Measurements from ENCODE around the gene FAM174B.

DNA sequence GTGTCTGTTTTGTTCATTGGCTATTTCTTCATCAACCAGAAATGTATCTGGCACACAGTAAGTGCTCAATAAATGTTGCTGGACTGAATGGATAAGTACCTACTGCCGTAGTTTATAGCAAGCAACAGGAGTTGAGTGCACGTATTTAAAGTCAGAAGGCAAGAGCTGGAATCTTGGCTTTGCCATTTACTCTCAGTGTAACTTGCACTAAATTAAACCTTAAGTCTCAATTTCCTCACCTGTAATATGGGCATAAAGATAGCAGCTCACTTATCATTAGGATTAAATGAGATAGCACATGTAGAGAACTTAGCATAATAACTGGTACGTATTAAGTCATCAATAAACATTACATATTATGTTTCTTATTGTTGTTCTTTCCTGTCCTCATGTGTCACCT is 13.0 kb upstream of the FAM174B start:
- TF ChIP-seq EED (IDR thresholded peaks at IDR 0.05; ENCODE audit: low read depth) (no peak), ATF7 (IDR thresholded peaks at IDR 0.05; ENCODE audit: low read depth) (no peak), ZSCAN29 (IDR thresholded peaks at IDR 0.05) (no peak), NFIC (IDR thresholded peaks at IDR 0.05; ENCODE audit: low read depth, low read length) (no peak), MTA3 (IDR thresholded peaks at IDR 0.05; ENCODE audit: borderline replicate concordance, low read length) (no peak), EZH2 (IDR thresholded peaks at IDR 0.05; ENCODE audit: borderline replicate concordance, control insufficient read depth, low read depth, low read length) (no peak), SMAD1 (IDR thresholded peaks at IDR 0.05; ENCODE audit: low read depth, partially characterized antibody) (no peak), CREB1 (IDR thresholded peaks at IDR 0.05; ENCODE audit: low read depth) (no peak)
- TF ChIP-seq, protein P1, sequence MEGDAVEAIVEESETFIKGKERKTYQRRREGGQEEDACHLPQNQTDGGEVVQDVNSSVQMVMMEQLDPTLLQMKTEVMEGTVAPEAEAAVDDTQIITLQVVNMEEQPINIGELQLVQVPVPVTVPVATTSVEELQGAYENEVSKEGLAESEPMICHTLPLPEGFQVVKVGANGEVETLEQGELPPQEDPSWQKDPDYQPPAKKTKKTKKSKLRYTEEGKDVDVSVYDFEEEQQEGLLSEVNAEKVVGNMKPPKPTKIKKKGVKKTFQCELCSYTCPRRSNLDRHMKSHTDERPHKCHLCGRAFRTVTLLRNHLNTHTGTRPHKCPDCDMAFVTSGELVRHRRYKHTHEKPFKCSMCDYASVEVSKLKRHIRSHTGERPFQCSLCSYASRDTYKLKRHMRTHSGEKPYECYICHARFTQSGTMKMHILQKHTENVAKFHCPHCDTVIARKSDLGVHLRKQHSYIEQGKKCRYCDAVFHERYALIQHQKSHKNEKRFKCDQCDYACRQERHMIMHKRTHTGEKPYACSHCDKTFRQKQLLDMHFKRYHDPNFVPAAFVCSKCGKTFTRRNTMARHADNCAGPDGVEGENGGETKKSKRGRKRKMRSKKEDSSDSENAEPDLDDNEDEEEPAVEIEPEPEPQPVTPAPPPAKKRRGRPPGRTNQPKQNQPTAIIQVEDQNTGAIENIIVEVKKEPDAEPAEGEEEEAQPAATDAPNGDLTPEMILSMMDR (IDR thresholded peaks at IDR 0.05 in 2 of 3, conservative IDR thresholded peaks at IDR 0.05 in 1 of 3; ENCODE audit: control insufficient read depth in 2 of 3, extremely low read depth in 1 of 3, insufficient read depth in 1 of 3, low read depth in 3 of 3, low read length in 3 of 3): no peak
